GM19099 (cell line): Measurements from ENCODE around the gene CUTC.

ENCODE experiments used
- POLR2A ChIP-seq: IDR thresholded peaks from 3 replicates; pipeline ENCODE4 v1.6.1; 2011; ENCODE audit warnings: low read depth; ENCODE audit not compliant: insufficient read length; ENCODE audit errors: extremely low read depth

CUTC gene

DNA sequence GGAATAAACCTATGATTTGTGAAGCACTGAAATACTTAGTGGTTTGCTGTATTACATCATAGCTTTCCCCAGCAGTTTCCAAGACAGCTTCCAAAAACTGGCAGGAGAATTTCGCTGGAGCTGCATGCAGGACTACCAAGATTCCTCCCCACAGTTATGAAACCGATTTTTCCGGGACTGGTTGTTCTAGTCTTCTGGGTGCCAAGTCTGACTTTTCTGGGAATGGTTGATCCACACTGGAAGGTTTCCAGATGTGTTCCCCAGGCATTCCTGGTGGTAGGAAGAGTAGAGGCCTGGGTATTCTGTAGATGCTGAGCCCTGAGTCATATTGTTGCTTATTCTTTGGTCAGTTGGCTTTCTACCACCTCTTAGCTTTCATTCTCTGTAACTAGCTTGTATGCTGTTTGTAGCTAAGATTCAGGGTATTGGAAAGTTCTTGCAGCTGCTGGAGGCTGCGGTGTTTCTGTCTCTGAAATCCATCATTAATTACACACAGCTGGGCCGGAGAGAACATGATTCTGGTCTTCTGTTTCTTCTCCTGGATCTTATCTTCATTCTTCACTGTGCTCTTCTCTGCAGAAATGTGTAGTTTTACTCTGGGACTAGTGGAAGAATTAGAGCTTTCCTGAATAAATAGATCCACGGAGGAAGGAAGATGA is 56.7 kb downstream of the CUTC start:
- no peak for TF ChIP-seq POLR2A

DNA sequence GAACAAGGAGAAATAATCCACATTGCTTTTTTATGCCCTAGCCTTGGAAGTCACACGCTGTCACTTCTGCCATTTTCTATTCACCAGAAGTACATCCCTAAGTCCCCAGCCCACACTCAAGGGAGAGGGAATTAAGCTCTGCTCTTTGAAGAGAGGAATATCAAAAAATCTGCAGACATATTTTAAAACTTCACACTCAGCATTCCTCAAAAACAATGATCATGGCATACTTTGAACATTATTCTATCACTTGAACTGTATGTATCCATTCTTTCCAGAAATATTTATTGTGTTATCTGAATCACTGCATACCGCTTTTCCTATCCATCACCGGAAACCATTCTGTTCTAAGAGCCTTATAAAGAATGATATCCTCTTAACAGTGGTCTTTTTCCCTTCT is 59.8 kb downstream of the CUTC start:
- no peak for TF ChIP-seq POLR2A

DNA sequence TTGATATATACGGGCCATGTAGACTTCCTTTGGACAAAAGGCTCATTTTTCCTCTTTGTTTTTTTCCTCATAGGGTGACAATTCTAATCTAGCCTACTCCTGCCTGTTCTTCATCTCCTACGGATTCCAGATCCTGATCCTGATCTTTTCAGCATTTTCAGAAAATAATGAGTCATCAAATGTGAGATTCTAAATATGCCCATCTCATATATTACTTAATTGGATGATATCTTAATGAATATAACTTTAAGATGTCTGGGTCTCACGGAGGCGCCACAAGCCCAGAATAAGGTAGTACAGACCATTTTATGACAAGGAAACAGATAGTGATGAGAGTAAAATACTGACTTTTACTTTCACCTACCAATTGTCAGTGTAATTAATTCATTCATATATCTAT is 61.8 kb downstream of the CUTC start:
- TF ChIP-seq POLR2A, result no peak

DNA sequence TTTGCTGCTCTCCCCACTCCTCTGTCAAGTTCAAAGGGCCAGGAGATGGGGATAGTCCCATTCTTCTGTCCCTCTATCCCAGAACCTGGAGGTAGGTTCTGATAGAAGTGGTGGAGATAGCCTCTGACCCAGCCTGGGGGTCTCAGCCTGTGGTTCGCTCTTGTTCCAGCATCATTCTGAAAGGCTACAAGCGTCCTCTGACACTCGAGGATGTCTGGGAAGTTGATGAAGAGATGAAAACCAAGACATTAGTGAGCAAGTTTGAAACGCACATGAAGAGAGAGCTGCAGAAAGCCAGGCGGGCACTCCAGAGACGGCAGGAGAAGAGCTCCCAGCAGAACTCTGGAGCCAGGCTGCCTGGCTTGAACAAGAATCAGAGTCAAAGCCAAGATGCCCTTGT is 64.9 kb downstream of the CUTC start:
- no peak for TF ChIP-seq POLR2A

DNA sequence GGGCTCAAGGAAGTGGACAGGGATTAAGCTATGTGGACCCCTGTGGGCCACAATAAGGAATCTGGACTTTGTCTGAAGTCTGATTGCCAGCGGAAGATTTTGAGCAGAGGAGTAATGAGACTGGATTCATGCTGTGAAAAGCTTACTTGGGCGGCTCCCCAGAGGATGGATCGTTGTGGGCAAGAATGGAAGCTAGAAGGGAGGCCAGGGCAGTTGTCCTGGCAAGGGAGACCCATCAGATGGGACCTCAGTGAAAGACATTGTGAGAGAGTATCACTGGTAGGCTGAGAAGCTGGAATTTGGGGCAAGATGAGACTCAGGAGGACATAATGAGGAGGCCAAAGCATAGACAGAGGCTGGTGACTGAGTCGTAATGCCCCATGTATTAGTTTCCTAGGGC is 66.0 kb downstream of the CUTC start:
- TF ChIP-seq POLR2A, result no peak

DNA sequence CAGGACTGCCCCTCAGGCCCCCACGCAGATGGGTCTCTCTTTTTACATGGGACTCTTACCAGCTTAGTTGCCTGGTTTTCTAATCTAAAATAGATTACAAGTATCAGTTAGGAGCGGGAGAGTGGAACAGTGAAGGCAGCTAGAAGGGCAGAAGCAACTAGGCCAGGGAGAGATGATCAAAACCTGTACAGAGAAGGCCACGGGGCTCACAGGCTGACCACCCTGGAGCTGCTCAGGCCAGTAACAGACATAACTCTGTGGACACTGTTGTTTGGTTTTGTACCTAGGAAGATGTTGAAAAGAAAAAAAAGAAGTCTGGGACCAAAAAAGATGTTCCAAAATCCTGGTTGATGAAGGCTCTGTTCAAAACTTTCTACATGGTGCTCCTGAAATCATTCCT is 66.9 kb downstream of the CUTC start:
- TF ChIP-seq POLR2A, result no peak

DNA sequence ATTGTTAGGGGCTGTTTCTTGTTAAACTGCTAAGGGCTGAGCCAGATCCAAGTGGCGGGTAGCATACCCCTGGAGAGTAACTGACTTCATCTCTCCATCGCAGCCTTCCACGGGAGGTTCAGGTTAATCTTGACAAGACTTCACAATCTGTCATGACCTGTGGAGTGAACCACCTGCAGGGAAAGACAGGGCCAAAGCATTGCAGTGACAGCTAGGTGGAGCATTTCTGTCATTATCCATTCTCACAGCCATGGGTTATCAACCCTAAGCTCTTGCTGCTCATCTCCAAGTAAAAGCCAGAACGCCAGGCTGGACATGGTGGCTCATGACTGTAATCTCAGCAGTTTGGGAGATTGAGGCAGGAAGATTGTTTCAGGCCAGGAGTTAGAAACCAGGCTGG is 67.6 kb downstream of the CUTC start:
- TF ChIP-seq POLR2A, result no peak

DNA sequence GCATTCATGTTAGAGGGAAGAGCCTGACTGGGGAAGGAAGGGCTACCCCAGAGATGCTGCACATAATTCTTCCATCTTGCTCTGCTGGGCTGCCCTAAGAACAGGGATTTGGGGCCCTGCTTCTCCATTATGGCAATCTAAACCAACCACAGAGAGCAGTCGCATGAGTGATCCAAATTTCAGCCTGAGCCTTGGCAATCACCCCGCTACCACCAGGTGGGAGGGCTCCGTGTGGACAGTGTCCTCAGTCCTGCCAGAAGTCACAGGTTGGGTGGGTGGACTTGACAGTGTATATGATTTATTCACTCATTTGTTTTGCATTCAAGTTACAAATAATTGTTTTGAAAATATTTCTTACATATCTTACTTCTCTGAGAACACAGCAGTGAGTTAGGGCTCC is 72.4 kb downstream of the CUTC start:
- no peak for TF ChIP-seq POLR2A

DNA sequence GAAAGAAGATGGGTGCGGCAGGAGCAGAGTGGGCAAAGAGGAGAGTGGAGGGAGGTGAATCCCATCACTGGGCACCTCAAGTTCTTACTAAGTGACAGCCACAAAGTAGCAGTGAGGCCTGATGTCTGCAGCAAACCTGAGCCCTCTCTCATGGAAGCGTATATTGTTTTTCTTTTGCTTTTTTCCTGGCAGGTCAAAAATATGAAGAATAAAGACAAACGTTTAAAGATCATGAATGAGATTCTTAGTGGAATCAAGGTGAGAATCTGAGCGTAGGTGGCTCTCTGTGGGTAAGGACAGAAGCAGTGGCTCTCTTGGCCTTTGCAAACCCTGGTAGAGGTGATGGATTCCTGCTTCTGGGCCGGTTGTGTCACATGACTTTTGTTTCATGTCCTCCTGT is 73.2 kb downstream of the CUTC start:
- TF ChIP-seq POLR2A, result no peak
